ENCODE data around the gene STRA6.
"Not testable (repeated sequence)": the region's sequence is repeated elsewhere in the genome, so short reads cannot be mapped to it uniquely, and the experiment has no call there.

STRA6 gene

DNA sequence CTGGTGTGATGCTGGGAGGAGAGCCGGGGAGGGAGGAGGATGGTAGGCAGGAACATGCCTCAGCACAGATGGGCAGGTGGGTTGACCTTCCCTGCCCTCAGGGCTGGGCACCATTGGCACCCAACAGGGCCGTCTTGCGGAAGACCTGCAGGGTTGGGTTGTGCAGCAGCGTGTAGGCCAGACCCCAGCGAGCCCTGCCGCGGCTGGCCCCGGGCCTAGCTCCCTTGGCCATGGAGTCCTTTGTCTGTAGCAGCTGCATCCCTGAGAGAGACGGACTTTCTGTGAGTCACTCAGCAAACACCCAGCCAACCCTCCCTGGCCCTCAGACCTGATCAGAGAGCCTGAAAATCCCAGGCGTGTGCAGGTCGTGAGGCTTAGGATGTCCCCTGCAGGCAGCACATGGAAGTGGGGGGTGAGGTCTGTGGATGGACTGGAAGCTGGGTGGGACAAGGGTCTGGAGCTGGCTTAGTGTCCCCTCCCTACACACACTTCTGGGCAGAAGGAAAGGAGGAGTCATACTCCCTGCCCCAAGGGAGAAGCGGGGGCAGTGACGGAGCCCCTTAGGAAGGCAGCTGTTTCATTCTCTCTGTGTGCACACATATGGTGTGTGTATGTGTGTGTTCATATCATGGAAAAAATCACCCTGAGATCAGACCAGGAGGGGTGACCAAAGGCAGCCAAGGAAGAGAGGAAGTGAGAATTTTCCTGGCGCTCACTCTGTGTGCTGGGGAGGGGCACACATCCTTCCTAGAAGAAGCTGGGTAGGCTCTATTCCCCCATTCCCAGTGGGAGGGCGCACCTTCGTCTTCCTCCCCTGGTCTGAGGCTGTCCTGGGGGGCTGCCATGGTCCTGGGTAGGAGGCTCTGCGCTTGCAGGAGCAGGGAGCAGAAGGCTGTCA, 22.4 kb downstream of the STRA6 start:
- no peak for DNase-seq (ENCODE audit: low spot score)

DNA sequence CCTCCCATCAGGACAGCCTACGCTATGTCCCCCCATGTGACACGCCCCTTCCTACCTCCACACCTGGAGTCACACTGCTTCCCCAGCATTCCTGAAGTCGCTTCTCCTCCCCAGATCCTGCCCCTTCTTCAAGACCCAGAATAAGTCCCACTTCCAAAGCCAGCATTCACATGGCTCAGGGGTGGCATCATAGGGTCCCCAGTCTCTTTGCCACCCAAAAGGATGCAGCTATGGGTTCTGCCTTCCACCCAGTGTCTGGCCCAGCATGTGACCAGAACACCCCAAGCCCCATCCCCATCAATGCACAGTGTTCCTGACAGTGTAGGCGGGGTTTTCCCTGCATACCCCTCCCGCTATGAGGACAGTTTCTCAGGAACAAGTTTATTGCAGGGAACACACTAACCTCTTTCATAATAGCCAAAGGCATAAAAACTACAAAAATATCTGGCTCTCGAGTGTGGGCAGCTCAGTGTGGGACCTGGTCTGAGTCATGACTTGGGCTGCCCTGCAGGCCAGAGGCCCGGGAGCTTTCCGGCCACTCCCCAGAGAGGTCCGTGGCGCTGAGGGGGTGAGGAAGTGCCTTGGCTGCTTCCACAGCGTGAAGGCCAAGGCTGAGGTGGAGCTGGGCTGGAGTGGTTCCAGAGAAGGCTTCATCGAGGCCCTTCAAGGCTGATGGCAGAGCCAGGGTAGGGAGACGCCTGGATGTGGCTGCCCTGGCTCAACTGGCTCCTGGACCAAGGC, 23.3 kb downstream of the STRA6 start:
- peak; percentile 66 for DNase-seq (ENCODE audit: low spot score)

DNA sequence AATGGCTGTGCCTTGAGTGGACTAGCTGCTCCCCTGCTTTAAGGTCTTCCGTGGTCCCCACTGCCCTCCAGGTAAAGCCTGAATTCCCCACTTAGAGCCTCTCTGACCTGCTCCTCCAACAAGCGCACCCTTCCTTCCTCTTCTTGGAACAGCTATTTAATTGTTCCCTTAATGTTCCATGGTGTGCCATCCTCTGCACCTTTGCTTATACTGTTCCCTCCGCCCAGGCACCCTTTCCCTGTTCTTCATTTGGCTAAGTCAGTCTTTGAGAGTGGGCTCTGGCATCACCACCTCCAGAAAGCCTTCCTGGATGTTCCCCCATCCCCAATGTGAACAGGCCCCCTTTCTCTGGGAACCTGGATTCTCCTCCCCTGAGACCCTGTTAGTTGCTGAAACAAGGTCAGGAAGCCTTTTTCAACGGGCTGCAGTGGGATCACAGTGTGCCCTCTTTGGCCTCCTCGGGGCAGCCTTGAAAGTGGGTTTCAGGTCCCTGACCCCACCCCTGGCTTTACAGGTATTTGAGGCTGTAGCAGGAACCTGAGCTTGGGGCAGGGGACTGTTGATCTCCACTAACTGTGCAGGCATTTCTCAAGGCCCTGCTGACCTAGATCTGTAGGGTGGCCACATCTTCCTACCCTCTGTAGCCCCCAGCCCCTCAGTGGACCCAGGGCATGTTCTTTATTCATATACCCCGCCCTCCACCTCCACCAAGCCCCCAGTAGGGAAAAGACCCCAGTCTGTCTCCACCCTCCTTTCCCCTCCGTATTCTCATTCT, 24.1 kb downstream of the STRA6 start:
- DNase-seq (ENCODE audit: low spot score) = no peak

DNA sequence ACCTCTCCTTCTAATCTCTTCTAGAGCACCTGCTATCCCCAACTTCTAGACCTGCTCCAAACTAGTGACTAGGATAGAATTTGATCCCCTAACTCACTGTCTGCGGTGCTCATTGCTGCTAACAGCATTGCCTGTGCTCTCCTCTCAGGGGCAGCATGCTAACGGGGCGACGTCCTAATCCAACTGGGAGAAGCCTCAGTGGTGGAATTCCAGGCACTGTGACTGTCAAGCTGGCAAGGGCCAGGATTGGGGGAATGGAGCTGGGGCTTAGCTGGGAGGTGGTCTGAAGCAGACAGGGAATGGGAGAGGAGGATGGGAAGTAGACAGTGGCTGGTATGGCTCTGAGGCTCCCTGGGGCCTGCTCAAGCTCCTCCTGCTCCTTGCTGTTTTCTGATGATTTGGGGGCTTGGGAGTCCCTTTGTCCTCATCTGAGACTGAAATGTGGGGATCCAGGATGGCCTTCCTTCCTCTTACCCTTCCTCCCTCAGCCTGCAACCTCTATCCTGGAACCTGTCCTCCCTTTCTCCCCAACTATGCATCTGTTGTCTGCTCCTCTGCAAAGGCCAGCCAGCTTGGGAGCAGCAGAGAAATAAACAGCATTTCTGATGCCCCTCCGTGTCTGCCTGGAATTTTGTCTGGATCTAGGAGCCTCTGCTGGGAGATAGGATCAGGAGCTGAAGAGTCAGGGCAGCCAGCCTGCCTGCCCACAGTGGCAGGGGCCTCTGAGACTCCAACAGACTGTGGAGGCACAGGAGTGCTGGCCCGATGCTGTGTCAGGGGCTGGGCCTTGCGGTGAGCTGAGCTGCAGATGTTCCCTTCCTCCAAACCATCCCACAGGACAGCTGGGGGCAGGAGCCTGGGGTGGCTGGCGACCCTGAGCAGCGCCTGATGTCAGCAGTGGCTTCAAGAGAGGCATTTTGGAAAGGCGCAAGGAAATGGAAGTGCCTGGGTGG, 26.0 kb downstream of the STRA6 start:
- DNase-seq (ENCODE audit: low spot score) = peak; percentile 64

DNA sequence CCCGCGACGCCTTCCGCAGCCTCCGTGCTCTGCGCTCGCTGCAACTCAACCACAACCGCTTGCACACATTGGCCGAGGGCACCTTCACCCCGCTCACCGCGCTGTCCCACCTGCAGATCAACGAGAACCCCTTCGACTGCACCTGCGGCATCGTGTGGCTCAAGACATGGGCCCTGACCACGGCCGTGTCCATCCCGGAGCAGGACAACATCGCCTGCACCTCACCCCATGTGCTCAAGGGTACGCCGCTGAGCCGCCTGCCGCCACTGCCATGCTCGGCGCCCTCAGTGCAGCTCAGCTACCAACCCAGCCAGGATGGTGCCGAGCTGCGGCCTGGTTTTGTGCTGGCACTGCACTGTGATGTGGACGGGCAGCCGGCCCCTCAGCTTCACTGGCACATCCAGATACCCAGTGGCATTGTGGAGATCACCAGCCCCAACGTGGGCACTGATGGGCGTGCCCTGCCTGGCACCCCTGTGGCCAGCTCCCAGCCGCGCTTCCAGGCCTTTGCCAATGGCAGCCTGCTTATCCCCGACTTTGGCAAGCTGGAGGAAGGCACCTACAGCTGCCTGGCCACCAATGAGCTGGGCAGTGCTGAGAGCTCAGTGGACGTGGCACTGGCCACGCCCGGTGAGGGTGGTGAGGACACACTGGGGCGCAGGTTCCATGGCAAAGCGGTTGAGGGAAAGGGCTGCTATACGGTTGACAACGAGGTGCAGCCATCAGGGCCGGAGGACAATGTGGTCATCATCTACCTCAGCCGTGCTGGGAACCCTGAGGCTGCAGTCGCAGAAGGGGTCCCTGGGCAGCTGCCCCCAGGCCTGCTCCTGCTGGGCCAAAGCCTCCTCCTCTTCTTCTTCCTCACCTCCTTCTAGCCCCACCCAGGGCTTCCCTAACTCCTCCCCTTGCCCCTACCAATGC, 27.1 kb downstream of the STRA6 start:
- DNase-seq (ENCODE audit: low spot score) = no peak

DNA sequence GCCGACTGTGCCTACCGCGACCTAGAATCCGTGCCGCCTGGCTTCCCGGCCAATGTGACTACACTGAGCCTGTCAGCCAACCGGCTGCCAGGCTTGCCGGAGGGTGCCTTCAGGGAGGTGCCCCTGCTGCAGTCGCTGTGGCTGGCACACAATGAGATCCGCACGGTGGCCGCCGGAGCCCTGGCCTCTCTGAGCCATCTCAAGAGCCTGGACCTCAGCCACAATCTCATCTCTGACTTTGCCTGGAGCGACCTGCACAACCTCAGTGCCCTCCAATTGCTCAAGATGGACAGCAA, 27.7 kb downstream of the STRA6 start:
- no peak for DNase-seq (ENCODE audit: low spot score)

DNA sequence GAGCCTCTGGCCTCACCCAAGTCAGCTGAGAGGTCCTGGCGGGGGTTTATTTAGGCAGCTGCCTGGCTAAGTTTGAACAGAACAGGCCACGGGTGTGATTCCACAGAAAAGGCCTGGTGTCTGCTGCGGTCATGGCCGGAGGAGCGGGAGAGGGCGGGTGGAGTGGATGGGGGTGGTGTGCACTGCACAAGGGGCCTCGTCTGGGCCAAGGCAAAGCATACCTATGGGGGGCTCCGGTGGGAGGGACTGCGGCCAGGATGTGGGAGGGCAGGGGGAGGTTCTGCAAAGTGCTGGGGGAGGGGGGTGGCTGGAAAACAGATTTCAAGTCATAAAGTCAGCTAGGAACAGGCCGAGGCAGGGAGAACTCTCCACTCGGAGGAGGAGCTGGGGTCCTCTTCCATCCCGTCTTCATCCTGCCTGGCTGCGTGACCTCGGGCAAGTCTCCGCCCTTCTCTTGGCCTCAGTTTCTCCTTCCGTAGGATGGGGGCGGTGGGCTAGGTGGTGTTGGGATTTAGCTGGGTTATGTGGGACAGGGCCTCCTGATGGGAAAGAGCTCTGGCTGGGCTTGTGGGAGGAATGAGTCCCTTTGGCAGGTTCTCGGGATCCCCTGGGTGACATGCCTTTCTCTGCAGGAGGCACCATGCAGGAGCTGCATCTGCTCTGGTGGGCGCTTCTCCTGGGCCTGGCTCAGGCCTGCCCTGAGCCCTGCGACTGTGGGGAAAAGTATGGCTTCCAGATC, 28.2 kb downstream of the STRA6 start:
- DNase-seq (ENCODE audit: low spot score) = no peak

DNA sequence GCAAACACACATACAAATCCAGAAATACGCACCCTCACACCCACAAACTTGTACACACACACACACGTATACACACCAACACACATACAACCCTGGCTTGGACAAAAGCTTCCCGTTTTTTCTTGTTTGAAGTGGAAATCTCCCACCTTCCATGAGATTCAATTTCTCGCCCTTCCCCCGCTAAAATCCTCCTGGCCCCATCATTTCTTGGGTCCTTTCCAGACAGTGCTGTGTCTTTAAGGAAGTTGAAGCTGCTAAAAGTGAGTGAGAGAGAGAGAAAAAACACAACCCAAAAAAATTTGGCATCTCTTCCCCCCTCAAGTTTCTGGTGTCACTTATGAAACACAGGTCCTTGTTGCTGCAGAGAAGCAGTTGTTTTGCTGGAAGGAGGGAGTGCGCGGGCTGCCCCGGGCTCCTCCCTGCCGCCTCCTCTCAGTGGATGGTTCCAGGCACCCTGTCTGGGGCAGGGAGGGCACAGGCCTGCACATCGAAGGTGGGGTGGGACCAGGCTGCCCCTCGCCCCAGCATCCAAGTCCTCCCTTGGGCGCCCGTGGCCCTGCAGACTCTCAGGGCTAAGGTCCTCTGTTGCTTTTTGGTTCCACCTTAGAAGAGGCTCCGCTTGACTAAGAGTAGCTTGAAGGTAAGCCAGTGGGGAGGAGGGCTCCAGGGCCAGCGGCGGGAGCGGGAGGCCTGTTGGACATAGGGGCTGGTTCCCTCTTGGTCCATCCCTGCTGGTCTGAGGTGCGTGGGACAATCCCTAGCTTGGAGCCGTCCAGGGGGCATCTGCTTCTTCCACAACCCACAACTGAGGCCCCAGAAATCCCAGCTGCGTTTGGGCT, 29.0 kb downstream of the STRA6 start, which contains the start of gene ISLR:
Gene ISLR, plus strand, starts transcription at position 331 of the 839 bp plus-strand sequence. CDS start 1,149 bp downstream, outside the sequence.
- DNase-seq (ENCODE audit: low spot score) = no peak

DNA sequence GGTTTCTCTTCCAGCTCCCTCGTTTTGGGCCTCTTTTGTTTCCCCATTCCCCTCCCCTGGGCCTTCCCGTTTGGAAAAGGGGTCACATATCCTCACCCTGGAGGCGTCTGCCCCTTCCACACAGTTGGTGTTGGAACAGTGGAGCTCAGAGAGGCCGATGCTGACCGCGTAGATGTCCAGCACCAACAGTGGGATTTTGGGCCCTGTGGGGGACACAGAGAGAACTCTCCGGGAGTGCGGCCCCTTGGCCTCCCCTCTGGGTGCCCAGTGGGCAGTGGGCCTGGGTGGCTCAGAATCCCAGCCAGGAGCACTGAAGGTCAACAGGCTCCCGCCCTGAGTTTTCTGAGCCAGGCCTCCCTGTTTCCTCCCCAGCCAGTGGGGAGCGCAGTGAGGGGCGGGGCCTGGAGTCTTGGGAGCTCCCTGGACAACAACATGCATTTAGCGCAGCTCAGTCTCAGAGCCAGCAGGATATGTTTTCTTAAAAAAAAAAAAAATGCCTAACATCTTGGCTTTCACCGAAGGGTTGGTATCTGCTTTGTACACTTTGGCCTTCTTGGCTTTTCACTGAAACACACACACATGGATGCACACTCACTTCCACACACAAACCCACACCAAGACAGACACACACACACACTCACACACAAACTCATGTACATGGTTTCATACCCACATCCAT, 29.7 kb downstream of the STRA6 start:
- DNase-seq (ENCODE audit: low spot score) = peak; percentile 79

DNA sequence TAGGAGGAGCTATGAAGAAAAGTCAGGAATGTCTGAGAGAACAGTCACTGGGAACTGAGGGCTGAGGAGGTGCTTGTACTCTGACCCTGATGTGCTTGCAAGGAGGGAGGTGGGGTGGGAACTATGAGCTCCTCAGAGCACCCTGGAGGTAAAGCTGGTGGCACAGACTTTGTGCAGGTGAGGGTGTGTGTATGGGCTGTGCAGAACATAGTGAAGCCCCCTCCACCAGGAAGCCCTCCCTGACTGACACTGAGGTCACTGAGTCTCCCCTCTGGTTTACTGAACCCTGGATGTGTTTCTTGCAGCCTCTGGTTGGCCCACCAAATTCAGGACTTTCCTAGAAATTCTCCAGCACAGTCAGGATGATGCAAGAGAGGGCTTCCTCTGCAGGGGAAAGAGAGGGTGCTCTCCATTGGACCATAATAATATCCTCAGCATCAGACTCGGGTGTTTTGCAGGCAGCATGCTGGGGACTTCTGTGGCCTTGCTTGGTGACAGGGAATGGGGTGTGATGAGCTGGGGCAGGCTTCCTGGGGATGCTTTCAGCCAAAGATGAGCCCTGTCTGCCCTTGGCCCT, 30.5 kb downstream of the STRA6 start:
- DNase-seq (ENCODE audit: low spot score) = no peak

DNA sequence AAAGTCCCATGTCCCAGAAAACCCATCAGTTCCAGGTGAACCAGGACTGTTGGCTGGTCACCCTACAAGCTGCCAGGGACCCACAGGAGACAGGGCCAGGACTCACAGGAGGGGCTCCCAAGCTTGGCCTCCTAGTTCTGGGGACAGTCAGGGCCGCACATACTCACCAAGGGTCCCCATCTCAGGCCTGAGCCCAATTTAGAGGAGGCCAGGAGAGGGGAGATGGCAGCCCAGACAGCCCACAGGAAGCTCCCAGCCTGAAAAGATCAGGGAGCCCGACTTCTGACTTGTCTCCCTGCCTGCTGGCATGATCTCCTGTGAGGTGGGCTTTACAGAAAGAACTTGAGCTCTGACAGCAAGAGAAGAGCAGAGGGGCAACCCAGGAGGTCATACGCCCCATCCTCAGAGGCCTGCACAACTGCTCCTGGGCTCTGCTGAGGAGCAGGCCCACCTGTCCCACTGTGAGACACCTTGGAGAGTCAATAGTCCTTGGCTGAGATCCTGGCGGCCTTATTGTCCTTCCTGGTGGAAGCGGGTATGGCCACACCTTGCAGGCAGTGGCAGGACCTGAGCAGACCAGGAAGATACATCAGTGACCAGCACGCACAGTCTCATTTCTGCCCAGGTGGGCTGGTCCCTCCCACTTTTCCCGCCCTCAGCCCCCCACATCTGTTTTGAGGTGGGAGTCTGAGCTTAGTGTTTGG, 31.6 kb downstream of the STRA6 start:
- no peak for DNase-seq (ENCODE audit: low spot score)

DNA sequence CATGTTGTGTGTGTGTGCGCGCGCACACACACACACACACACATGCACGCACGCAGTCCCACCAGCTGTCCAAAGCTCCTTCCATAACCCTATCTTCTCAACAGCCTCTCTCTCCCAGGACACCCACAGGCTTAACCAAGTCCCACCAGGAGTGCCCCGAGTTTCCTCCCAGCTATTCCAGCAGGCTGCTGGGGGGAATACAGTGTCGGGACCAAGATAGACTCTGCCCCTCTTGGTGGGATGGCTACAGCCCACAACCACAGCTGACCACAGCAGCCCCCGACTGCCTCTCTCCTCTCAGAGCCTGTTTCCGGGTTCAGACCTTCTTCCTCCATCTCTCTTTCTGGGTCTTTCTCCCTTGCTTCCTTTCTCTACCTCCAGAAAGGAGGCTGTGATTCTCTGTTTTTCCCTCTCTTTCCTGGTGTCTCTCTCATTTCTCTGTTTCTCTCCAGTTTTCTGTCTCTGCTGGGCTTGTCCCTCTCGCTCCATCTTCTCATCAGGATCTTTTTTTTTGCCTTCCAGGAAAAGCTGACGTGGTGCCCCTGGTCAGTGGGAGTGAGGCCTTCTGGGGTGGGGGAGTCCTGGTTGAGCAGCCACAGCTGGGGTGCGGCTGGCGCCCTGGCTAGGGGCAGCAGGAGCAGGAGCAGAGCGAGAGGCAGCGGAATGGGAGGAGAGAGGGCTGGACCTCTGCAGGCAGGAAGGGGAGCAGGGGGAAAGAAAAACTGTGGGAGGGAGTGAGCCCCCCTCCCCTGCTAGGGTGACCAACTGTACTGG, 32.3 kb downstream of the STRA6 start:
- no peak for DNase-seq (ENCODE audit: low spot score)

DNA sequence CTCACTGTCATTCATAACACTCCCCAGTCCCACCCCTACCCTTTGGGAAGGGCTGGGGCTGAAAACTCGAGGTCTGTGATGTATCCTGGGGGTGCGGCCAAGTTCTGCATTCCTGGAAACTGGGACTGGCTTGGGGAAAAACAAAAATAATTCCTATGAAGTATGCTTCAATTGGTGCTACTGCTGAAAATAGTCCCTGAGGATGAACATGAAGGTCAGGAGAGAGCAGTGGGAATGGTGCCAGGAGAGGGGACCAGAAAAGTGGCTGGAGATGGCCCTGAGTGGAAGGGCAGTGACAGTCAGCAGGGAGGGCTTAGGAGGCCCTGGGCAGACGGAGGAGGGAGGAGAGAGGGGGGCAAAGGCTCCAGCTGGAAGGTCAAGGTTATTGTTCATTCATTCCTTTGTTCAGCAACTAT, 33.9 kb downstream of the STRA6 start:
- DNase-seq (ENCODE audit: low spot score) = no peak

DNA sequence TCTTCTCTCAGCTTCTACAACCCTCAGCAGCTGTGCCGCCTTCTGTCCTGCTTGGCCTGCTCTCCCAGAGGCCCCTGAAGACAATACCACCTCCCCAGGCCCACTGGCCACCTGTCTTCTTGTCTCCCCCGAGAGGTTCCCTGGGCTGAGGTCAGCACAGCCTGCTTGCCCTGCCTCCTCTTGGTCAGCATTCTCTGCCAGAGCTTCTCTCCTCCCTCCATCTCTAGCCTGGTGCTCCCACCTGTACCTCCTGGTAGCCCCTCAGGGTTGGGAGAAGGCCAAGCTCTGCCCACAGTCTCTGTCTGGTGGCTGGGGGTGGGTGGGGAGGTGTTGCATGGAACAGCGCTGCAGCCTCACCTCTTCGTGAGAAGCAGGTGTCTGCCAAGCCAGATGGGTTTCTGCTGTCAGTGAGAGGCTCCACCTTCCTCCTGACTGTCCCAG, 34.7 kb downstream of the STRA6 start:
- no peak for DNase-seq (ENCODE audit: low spot score)

DNA sequence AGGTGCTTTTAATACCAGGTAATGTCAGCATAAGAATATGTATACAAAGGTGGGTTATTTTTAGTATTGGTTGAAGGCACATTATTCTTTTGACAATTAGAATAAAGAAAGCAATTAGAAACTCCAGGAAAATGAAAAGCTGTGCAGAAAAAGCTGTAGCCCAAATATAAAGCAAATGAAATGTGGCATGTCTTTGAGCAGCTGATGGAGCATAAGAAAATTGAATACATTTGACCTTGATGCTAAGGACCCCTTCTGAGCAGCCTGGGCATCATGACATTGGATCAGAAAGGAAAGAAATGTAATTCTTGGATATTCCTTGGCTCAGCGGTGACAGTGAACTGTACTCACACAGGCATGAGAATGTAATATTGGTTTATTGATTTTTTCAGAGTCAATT, 37.1 kb downstream of the STRA6 start:
- DNase-seq (ENCODE audit: low spot score) = no peak

DNA sequence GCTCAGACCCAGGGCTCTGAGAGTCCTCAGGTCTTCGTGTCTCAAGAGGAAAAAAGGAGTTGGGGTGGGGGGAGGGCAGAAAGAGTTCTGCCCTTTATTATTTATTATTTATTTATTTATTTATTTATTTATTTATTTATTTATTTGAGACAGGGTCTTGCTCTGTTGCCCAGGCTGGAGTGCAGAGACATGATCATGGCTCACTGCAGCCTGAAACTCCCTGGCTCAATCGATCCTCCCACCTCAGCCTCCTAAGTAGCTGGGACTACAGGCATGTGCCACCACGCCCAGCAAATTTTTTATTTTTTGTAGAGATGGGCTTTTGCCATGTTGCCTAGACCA, 40.4 kb downstream of the STRA6 start:
- DNase-seq (ENCODE audit: low spot score) = not testable (repeated sequence)
